Subcutaneous abdominal adipose tissue (tissue), 5 donors: ENCODE data around the gene ATAD3B.
"Not testable (repeated sequence)": the region's sequence is repeated elsewhere in the genome, so short reads cannot be mapped to it uniquely, and the experiment has no call there.

Source experiments
- H3K27ac ChIP-seq: one replicate; pipeline ENCODE4 v1.7.0; 2013; ENCODE audit warnings: low read depth, mild to moderate bottlenecking, inconsistent platforms, low read length, moderate library complexity
- H3K27me3 ChIP-seq, 5 donors: one replicate each; pipeline ENCODE4 v1.7.0; 2013; ENCODE audit warnings: low read length in 5 of 5, inconsistent platforms in 1 of 5; ENCODE audit not compliant: control insufficient read depth in 5 of 5, insufficient read depth in 4 of 5
- H3K36me3 ChIP-seq, 5 donors: one replicate each; pipeline ENCODE4 v1.7.0; 2013; ENCODE audit warnings: low read length in 5 of 5; ENCODE audit not compliant: control insufficient read depth in 5 of 5, insufficient read depth in 5 of 5
- H3K4me1 ChIP-seq, 5 donors: one replicate each; pipeline ENCODE4 v1.7.0; 2013; ENCODE audit warnings: low read length in 5 of 5, mild to moderate bottlenecking in 3 of 5, moderate library complexity in 1 of 5; ENCODE audit not compliant: control insufficient read depth in 5 of 5, insufficient read depth in 5 of 5
- H3K4me3 ChIP-seq, 5 donors: one replicate each; pipeline ENCODE4 v1.7.0; 2013; ENCODE audit warnings: low read length in 5 of 5, low read depth in 1 of 5
- H3K9ac ChIP-seq, 5 donors: one replicate each; pipeline ENCODE4 v1.7.0; 2013; ENCODE audit warnings: low read length in 5 of 5, mild to moderate bottlenecking in 4 of 5, moderate library complexity in 3 of 5
- H3K9me3 ChIP-seq, 5 donors: one replicate each; pipeline ENCODE4 v1.7.0; 2013; ENCODE audit warnings: low read length in 5 of 5; ENCODE audit not compliant: control insufficient read depth in 5 of 5
- donor health status: healthy.
- donor health status: healthy.
- donor health status: healthy.
- donor health status: healthy.
- donor health status: healthy.

The ATAD3B gene

DNA sequence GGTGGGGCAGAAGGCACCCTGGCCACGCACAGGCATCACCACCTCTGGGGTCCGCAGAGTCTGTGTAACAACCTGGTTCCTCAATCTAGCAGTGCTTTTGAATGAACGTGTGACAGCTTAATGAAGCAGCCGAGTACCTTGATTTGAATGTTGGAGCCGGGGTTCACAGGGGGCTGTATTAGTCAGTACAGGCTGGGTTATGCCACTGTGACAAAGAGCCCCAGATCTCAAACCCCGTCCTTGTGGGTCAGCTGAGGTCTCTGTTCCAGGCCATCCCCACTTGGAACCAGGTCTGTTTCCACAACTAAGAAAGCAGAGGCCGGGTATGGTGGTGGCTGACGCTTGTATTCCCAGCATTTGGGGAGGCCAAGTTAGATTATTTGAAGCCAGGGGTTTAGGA, 58.4 kb downstream of the ATAD3B start:
- H3K9ac ChIP-seq: no peak overlapping the region
- H3K36me3 ChIP-seq: peaks cover 0 to 47% (median 23%) of the 10 kb centered on the region in 5 donors
- H3K27me3 ChIP-seq: no peaks in the 10 kb centered on the region
- H3K9me3 ChIP-seq: peaks cover 0 to 5% (median 5%) of the 10 kb centered on the region in 5 donors
- H3K4me1 ChIP-seq: peaks cover 0 to 8% (median 0%) of the 10 kb centered on the region in 5 donors
- H3K4me3 ChIP-seq: no peak overlapping the region
- H3K27ac ChIP-seq: no peak overlapping the region

DNA sequence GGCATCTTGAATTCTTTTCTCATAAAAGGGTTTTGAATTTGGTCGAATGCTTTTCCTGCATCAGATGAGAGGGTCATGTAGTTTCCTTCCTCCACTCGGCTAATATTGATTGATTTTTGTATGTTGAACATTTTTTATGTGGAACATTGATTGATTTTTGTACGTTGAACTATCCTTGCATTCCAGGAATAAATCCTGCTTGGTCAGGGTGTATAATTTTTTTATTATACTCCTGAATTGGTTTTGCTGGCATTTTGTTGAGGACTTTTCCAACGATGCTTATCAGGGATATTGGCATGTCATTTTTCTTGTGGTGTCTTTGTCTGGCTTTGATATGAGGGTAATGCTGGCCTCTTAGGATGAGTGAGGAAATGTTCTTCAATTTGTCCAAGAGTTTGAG, 60.4 kb downstream of the ATAD3B start:
- H3K36me3 ChIP-seq: peaks cover 0 to 37% (median 20%) of the 10 kb centered on the region in 5 donors
- no peak overlapping the region for H3K9ac ChIP-seq

DNA sequence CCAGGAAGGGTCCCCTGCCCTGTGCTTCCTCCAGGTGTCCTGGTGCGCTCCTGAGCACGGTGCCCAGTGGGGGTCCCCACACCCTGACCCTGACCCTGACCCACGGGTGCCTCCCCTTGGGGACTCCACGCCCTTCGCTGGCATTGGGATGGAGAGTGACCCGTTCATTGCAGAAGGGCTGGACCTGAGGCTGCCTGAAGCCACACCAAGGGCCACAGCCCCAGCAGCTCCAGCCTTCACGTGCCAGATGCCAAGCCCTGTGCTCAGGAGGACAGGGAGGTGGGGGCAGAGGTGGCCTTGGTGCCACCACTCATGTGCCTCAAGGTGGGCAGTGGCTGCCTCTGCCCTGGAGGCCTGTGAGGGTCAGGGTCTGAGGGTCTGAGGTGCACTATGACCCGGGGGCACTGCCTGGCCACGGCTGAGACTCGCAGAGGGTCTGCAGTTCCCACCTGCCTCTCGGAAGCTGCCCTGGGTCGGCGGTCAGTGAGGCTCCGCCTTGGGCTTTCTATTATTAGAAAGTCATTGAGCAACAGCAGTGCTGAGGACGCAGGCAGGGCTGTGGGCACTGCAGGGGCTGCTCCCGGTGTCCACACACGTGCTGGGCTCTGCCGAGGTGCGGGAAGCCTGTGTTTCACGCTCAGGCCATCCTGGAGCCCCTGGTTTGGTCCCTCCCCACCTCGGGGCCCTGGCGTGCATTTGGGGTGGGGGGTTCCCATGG, 61.8 kb downstream of the ATAD3B start:
- not testable (repeated sequence) for H3K27ac ChIP-seq, H3K4me3 ChIP-seq, H3K9ac ChIP-seq, H3K27me3 ChIP-seq, H3K9me3 ChIP-seq, H3K4me1 ChIP-seq
- H3K36me3 ChIP-seq: peaks cover 0 to 33% (median 15%) of the 10 kb centered on the region in 5 donors

More for the DNA sequence above, 60.4 kb downstream of the ATAD3B start:
- Histone ChIP-seq H3K9me3 (peaks cover 0 to 5% (median 5%) of the 10 kb centered on the region in 5 donors), H3K4me1 (peaks cover 0 to 8% (median 0%) of the 10 kb centered on the region in 5 donors), H3K27ac (no peak overlapping the region), H3K27me3 (no peaks in the 10 kb centered on the region), H3K4me3 (no peak overlapping the region)

DNA sequence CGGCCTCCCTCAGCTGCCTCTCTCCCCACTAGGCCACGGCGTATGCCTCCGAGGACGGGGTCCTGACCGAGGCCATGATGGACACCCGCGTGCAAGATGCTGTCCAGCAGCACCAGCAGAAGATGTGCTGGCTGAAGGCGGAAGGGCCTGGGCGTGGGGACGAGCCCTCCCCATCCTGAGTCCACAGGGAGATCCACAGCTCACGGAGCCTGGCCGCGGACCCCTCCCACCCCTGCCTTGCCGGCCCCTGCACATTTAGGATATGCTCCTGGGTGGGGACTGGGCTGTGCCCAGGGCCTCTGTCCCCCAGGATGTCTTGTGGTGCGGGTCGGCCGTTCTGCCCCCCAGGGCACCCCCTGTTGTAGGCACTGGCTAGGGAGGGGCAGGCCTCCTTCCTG, 62.3 kb downstream of the ATAD3B start:
- not testable (repeated sequence) for H3K9ac ChIP-seq, H3K4me3 ChIP-seq, H3K27me3 ChIP-seq, H3K27ac ChIP-seq, H3K4me1 ChIP-seq, H3K9me3 ChIP-seq
- H3K36me3 ChIP-seq: peaks cover 0 to 28% (median 12%) of the 10 kb centered on the region in 5 donors

DNA sequence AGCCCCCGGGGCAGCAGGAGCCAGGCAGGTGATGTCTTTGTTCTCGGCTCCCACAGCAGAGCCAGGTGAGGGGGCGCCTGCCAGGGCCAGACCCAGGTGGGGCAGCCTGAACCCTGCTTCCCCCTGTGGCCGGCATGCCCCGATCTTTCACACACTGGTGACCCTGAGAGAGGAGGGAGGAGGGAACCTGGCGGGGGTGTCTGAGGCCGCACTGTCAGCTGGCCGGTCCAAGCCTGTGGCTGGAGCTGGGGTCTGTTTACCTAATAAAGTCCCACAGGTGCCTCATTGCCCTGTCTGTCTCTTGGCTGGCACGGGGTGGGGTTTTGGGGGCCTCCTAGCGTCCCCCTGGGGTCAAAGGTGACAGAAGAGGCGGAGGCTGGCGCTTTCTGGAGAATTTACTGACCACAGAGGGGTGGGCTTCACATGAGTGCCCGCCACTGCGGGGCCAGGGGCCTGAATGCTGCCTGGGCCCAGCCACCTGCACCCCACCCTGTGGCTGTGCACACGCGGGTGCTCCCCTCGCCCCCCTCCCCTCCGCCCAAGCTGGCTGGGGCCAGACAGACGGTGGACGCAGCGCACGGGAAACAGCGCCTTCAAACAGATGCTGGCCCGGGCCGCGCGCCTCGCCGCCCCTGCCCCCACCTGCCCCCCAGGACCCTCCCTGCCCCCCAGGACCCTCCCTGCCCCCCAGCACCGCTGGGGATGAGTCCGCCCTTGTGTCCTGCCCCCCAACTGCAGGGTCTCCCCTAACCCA, 63.0 kb downstream of the ATAD3B start:
- H3K36me3 ChIP-seq: peaks cover 0 to 22% (median 7%) of the 10 kb centered on the region in 5 donors
- H3K27ac ChIP-seq: no peak overlapping the region
- no peaks in the 10 kb centered on the region for H3K27me3 ChIP-seq

DNA sequence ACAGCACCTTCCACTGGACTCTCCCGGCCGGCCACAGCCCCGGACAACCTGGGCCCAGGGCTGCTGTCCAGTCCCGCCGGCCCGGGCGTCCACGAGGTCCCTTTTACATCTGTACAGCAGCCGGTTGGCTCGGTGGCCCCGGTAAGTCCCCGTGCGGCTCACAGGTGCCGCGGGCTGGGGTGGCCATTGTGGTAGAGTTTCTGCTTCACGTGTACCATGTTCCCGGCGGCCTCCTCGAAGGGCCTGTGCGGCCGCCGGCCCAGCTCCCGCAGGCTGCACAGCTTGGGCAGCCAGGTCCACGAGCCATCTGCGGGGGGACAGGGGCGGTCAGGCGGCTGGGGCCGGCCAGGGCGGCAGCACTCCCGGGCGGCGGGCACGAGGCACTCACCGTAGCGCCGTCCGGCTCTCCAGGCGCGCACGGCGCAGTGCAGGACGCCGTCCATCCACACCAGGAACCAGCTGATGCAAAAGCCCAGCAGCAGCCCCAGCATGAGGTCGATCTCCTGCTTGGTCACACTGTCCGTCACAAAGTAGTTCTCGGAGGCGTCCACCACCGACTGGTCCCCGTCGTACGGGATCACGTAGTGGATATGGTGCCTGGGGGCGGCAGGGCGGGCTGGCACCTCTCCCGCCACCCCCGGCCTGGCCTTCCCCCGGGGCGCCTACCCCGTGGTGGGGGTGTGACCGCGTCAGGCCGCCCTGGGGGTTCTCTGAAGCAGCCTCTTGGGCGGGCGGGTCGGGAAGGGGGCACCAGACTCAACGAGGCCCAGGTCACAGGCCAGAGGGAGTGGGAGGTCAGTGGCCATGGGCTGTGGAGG, 63.8 kb downstream of the ATAD3B start:
- Histone ChIP-seq H3K4me1 (peaks cover 0 to 17% (median 9%) of the 10 kb centered on the region in 5 donors), H3K9ac (no peak overlapping the region), H3K9me3 (peaks cover 0 to 5% (median 5%) of the 10 kb centered on the region in 5 donors), H3K4me3 (no peak overlapping the region), H3K36me3 (peaks cover 0 to 15% (median 6%) of the 10 kb centered on the region in 5 donors), H3K27ac (no peak overlapping the region), H3K27me3 (no peaks in the 10 kb centered on the region)

More for the DNA sequence above, 63.0 kb downstream of the ATAD3B start:
- Histone ChIP-seq H3K4me3 (no peak overlapping the region), H3K9me3 (peaks cover 0 to 5% (median 5%) of the 10 kb centered on the region in 5 donors), H3K9ac (no peak overlapping the region), H3K4me1 (peaks cover 0 to 16% (median 8%) of the 10 kb centered on the region in 5 donors)

DNA sequence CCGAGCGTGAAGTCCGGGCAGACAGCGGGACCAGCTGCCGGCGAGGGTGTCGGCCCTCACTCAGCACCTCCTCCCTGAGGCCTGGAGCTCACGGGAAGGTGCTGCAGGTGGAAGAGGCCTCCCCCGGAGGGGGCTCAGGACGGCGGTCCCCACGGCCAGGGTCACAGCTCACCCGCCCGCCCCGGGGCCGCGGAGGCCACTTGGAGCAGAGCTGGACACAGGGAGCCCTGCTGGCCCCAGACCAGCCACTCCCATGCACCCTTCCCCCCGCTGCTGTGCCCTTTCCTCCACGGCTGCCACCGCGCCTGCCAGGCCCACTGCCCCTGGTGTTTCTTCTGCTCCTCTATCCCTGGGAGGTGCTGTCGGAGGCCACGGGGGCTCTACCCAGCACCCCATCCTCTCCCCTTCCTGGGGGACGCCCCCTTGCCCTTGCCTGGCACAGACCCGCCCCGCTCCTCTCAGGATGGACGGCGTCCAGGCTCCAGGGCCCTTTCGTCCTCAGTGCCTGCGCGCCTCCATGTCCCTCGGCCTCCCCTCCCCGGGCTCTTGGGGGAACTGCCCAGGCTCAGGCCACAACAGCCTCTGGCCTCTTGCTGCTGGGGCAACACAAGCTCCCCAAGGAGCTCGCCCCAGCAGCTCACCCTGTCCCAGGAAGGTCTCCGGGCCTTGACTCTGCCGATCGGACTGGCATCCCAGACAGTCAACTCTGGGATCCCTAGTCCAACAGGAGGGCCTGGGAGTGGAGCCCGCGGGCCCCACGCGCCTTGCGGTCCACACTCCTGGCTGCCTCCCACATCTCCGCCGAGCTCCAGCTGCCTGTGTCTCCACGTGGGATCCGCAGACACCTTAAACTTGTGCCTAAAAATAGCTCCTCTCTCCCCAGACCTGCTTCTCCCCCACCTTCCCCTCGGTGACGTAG, 64.7 kb downstream of the ATAD3B start:
- H3K27ac ChIP-seq: no peak overlapping the region
- H3K4me1 ChIP-seq: peaks cover 0 to 24% (median 15%) of the 10 kb centered on the region in 5 donors
- H3K9ac ChIP-seq: no peak overlapping the region
- peaks cover 0 to 5% (median 5%) of the 10 kb centered on the region in 5 donors for H3K9me3 ChIP-seq
- no peaks in the 10 kb centered on the region for H3K27me3 ChIP-seq
- peaks cover 0 to 17% (median 7%) of the 10 kb centered on the region in 5 donors for H3K36me3 ChIP-seq
- no peak overlapping the region for H3K4me3 ChIP-seq

DNA sequence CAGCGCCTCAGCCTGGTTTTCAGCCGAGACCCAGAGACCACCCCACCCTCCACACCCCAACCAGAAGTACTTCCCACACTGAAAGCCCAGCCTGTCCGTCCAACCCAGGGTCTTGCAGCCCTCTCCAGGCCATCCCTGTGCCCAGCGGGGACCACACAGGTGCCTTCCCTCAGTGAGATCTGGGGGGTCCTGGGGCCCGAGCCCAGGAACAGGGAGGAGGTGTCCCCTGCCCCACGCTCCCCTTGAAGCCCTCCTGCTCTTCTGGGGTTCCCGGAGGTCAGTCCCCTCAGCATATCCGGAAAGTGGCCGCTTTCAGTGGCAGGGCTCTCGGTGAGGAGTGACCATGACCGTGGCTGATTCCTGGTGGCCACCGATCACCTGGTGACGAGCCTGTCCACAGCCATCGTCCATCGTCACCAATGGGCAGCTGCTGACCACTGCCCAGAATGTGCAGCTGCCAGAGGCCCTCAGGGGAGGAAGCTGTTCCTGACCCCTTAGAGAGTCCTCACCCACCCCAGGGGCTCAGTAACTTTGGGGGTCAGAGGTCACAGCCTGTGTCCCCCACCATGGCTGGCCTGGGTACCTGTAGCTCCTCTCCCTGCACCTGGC, 65.5 kb downstream of the ATAD3B start:
- H3K4me3 ChIP-seq: no peak overlapping the region
- no peaks in the 10 kb centered on the region for H3K27me3 ChIP-seq
- no peak overlapping the region for H3K9ac ChIP-seq
- H3K36me3 ChIP-seq: peaks cover 0 to 25% (median 14%) of the 10 kb centered on the region in 5 donors
- H3K4me1 ChIP-seq: peaks cover 0 to 25% (median 16%) of the 10 kb centered on the region in 5 donors
- H3K9me3 ChIP-seq: peaks cover 0 to 1% (median 1%) of the 10 kb centered on the region in 5 donors
- no peak overlapping the region for H3K27ac ChIP-seq
